DND-41 (cell line): ENCODE measurements around the gene TPTE.
"Not testable (repeated sequence)": the region's sequence is repeated elsewhere in the genome, so short reads cannot be mapped to it uniquely, and the experiment has no call there.

Source experiments
- ATAC-seq: fragments of 200-7000 bp; cut with Tn5 transposase; 3 replicates; pipeline ENCODE4 v1.9.1; 2021; ENCODE audit warnings: low read depth; ENCODE audit not compliant: insufficient read depth
- DNase-seq: peaks from one replicate; pipeline ENCODE4 v3.0.0-alpha.2; 2020
- H2AFZ ChIP-seq: 2 replicates; pipeline ENCODE4 v1.6.0; 2012; ENCODE audit warnings: low read depth, low read length
- H3K27ac ChIP-seq: 2 replicates; pipeline ENCODE4 v1.5.1; 2012; ENCODE audit warnings: low read length, inconsistent platforms
- H3K27me3 ChIP-seq: fragments of 200-600 bp; sonication (generic); 2 replicates; pipeline ENCODE4 v1.6.0; 2012; ENCODE audit warnings: low read length, mild to moderate bottlenecking, inconsistent platforms; ENCODE audit not compliant: insufficient read depth, poor library complexity
- H3K36me3 ChIP-seq: 2 replicates; pipeline ENCODE4 v1.5.1; 2012; ENCODE audit warnings: low read length, inconsistent platforms; ENCODE audit not compliant: insufficient read depth
- H3K4me1 ChIP-seq: 2 replicates; pipeline ENCODE4 v1.5.1; 2012; ENCODE audit warnings: mild to moderate bottlenecking, low read length; ENCODE audit not compliant: insufficient read depth
- H3K4me2 ChIP-seq: 2 replicates; pipeline ENCODE4 v1.6.0; 2012; ENCODE audit warnings: mild to moderate bottlenecking, moderate library complexity, low read length, inconsistent platforms; ENCODE audit not compliant: insufficient read depth
- H3K4me3 ChIP-seq, 2 experiments: fragments of 200-600 bp in 1 of 2; shearing (Covaris generic) in 1 of 2; 2 replicates each; pipeline ENCODE4 v1.5.1; 2012 to 2016; ENCODE audit warnings: inconsistent platforms in 2 of 2, low read length in 2 of 2, mild to moderate bottlenecking in 2 of 2, low read depth in 1 of 2, moderate library complexity in 1 of 2
- H3K79me2 ChIP-seq: 2 replicates; pipeline ENCODE4 v1.6.0; 2012; ENCODE audit warnings: low read length, inconsistent platforms; ENCODE audit not compliant: insufficient read depth
- H3K9ac ChIP-seq: 2 replicates; pipeline ENCODE4 v1.6.0; 2012; ENCODE audit warnings: low read depth, mild to moderate bottlenecking, inconsistent platforms, low read length, moderate library complexity
- H3K9me3 ChIP-seq: 2 replicates; pipeline ENCODE4 v1.5.1; 2012; ENCODE audit warnings: low read length, moderate library complexity, mild to moderate bottlenecking, inconsistent platforms; ENCODE audit not compliant: insufficient read depth, severe bottlenecking
- H4K20me1 ChIP-seq: 2 replicates; pipeline ENCODE4 v1.6.0; 2012; ENCODE audit warnings: low read length; ENCODE audit not compliant: insufficient read depth
- CTCF ChIP-seq: IDR thresholded peaks from 2 replicates; pipeline ENCODE4 v1.5.1; 2012; ENCODE audit warnings: borderline replicate concordance, low read length, moderate library complexity, mild to moderate bottlenecking; ENCODE audit not compliant: poor library complexity, severe bottlenecking; ENCODE audit errors: extremely low read depth
- EZH2 ChIP-seq: IDR thresholded peaks from 3 replicates; pipeline ENCODE4 v1.6.1; 2012; ENCODE audit warnings: borderline replicate concordance, low read depth, mild to moderate bottlenecking, moderate library complexity, low read length, inconsistent platforms; ENCODE audit not compliant: severe bottlenecking

Gene TPTE

GRCh38 chr21:10511116-10511515, 10.3 kb upstream of the TPTE start:
- Histone ChIP-seq H3K27me3 (no peaks in the 10 kb centered on the region), H3K27ac (no peak overlapping the region), H2AFZ (no peak overlapping the region), H3K9ac (no peak overlapping the region), H3K36me3 (no peaks in the 10 kb centered on the region), H4K20me1 (no peaks in the 10 kb centered on the region), H3K79me2 (no peaks in the 10 kb centered on the region), H3K9me3 (peaks cover 2% of the 10 kb centered on the region), H3K4me2 (no peak overlapping the region), H3K4me1 (no peaks in the 10 kb centered on the region), H3K4me3 (no peak overlapping the region)
- ATAC-seq: no peak
- no peak for DNase-seq
- TF ChIP-seq CTCF: no peak

- not testable (repeated sequence) for ATAC-seq, H2AFZ ChIP-seq, H3K79me2 ChIP-seq, H3K4me1 ChIP-seq, H3K9ac ChIP-seq, H3K4me3 ChIP-seq, H3K36me3 ChIP-seq, DNase-seq, H4K20me1 ChIP-seq, H3K4me2 ChIP-seq, H3K27ac ChIP-seq, H3K27me3 ChIP-seq
- H3K9me3 ChIP-seq: peaks cover 20% of the 10 kb centered on the region
Observed at GRCh38 chr21:10516889-10517288, 4.5 kb upstream of the TPTE start.

DNA sequence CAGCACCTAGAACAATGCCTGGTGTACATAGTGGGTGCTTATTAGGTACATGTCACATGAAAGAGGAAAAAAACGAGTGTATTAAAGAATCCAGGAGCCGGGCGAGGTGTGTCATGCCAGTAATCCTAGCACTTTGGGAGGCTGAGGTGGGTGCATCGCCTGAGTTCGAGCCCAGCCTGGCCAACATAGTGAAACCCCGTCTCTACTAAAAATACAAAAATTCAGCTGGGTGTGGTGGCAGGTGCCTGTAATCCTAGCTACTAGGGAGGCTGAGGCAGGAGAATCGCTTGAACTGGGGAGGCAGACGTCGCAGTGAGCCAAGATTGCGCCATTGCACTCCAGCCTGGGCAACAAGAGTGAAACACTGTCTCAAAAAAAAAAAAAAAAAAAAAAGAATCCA, 3.5 kb upstream of the TPTE start:
- not testable (repeated sequence) for H4K20me1 ChIP-seq, H3K4me1 ChIP-seq, ATAC-seq, H3K27ac ChIP-seq, H3K79me2 ChIP-seq, H3K36me3 ChIP-seq, H3K4me2 ChIP-seq, H2AFZ ChIP-seq, H3K9ac ChIP-seq, H3K4me3 ChIP-seq, H3K27me3 ChIP-seq, DNase-seq
- H3K9me3 ChIP-seq: peaks cover 20% of the 10 kb centered on the region

- not testable (repeated sequence) for H3K4me1 ChIP-seq, H3K79me2 ChIP-seq, H3K27me3 ChIP-seq, DNase-seq, H2AFZ ChIP-seq, H3K4me3 ChIP-seq, H3K27ac ChIP-seq, H4K20me1 ChIP-seq, H3K9ac ChIP-seq, H3K4me2 ChIP-seq, H3K36me3 ChIP-seq
- peak; percentile 57; the same call in 2 of the 3 replicates for ATAC-seq
- peaks cover 16% of the 10 kb centered on the region for H3K9me3 ChIP-seq
Observed at GRCh38 chr21:10521835-10522500, 585 bp downstream of the TPTE start.

DNA sequence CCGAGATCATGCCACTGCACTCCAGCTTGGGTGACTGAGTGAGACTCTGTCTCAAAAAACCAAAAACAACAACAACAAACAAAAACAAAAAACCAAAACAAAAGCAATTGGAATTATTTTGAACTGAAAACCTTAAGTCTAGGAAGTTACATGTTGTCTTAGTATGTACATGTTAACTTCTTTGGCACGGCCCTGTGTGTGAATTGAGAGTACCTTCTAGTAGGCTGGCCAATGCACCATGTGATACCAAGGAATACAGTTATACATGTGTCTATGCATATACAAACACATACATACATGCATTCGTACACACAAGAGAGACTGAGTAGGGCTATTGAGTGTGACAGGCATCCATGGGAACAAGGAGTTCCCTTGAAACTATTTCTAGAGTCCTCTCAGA, 18.6 kb downstream of the TPTE start:
- H4K20me1 ChIP-seq: no peaks in the 10 kb centered on the region
- no peak for TF ChIP-seq CTCF
- TF ChIP-seq EZH2: no peak
- H3K4me3 ChIP-seq: no peak overlapping the region
- no peaks in the 10 kb centered on the region for H3K9me3 ChIP-seq
- H3K79me2 ChIP-seq: no peaks in the 10 kb centered on the region
- no peak overlapping the region for H3K9ac ChIP-seq
- H3K4me2 ChIP-seq: no peak overlapping the region
- H3K4me1 ChIP-seq: no peaks in the 10 kb centered on the region
- no peaks in the 10 kb centered on the region for H3K36me3 ChIP-seq
- ATAC-seq: no peak
- no peaks in the 10 kb centered on the region for H3K27me3 ChIP-seq
- no peak overlapping the region for H2AFZ ChIP-seq
- DNase-seq: no peak
- no peak overlapping the region for H3K27ac ChIP-seq

DNA sequence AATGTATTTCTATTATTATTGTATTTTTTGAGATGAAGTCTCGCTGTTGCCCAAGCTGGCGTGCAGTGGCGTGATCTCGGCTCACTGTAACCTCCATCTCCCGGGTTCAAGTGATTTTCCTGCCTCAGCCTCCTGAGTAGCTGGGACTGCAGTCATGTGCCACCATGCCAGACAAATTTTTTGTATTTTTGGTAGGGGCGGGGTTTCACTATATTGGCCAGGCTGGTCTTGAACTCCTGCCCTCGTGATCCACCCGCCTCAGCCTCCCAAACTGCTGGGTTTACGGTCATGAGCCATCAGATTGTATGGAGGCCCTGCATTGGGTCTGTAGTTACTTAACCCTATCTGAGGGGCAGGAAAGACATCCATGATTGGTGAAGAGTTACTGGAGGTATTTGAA, 23.0 kb downstream of the TPTE start:
- H3K27me3 ChIP-seq, ATAC-seq, H3K4me1 ChIP-seq, H3K27ac ChIP-seq, H2AFZ ChIP-seq, H3K4me3 ChIP-seq, DNase-seq, H3K9me3 ChIP-seq, H4K20me1 ChIP-seq, H3K79me2 ChIP-seq, H3K4me2 ChIP-seq, H3K9ac ChIP-seq, H3K36me3 ChIP-seq: not testable (repeated sequence)

DNA sequence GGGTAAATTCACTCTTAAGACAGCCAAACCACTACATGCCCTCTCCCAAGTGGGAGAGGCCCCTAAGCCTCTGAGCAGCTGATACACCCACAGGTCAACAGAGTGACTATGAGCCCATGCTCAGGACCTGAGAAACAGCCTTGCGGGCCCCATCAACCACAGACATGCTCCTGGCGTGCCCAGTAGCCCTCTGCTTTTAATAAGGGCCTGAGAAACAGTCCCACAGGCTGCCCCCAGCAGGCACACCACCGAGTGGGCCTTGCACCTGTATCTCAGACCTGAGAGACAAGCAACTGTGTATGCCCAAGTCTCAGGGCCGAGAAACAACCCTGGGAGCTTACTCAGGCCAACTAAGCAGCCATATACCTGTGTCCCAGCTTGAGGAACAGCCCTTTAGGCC, 26.5 kb downstream of the TPTE start:
- H3K9me3 ChIP-seq, H3K9ac ChIP-seq, H4K20me1 ChIP-seq, H3K27ac ChIP-seq, DNase-seq, H3K36me3 ChIP-seq, H3K4me1 ChIP-seq, ATAC-seq, H3K27me3 ChIP-seq, H3K79me2 ChIP-seq, H3K4me3 ChIP-seq, H3K4me2 ChIP-seq, H2AFZ ChIP-seq: not testable (repeated sequence)
